ENCODE data around the gene ADCY3.

Gene ADCY3

GRCh38 chr2:24920098-24920808, at the start of gene ADCY3:
Gene ADCY3 (minus strand): TSS chr2:24920237. CDS start chr2:24918987, 1,250 bp downstream.
- peak; percentile 37 to 49 for DNase-seq

- DNase-seq = no peak
Observed at GRCh38 chr2:24969784-24970183, 49.7 kb upstream of the ADCY3 start.

GRCh38 chr2:24961903-24962302, 41.9 kb upstream of the ADCY3 start:
- DNase-seq = no peak

- no peak for DNase-seq
Observed at GRCh38 chr2:24959761-24960160, 39.7 kb upstream of the ADCY3 start.

- no peak for DNase-seq
Observed at GRCh38 chr2:24958411-24958935, 38.4 kb upstream of the ADCY3 start.

GRCh38 chr2:24957976-24958375, 37.9 kb upstream of the ADCY3 start:
- DNase-seq = no peak

GRCh38 chr2:24957221-24957620, 37.2 kb upstream of the ADCY3 start:
- DNase-seq = no peak

- no peak for DNase-seq
Observed at GRCh38 chr2:24955921-24956320, 35.9 kb upstream of the ADCY3 start.

- no peak for DNase-seq
Observed at GRCh38 chr2:24955232-24955631, 35.2 kb upstream of the ADCY3 start.

- DNase-seq = no peak
Observed at GRCh38 chr2:24950102-24950501, 30.1 kb upstream of the ADCY3 start.

GRCh38 chr2:24948506-24948905, 28.5 kb upstream of the ADCY3 start:
- no peak for DNase-seq

- DNase-seq = no peak
Observed at GRCh38 chr2:24947561-24948157, 27.6 kb upstream of the ADCY3 start.

GRCh38 chr2:24945907-24946306, 25.9 kb upstream of the ADCY3 start:
- DNase-seq = no peak

- DNase-seq = no peak
Observed at GRCh38 chr2:24943427-24944053, 23.5 kb upstream of the ADCY3 start.

GRCh38 chr2:24939353-24939752, 19.3 kb upstream of the ADCY3 start:
- DNase-seq = no peak

GRCh38 chr2:24937236-24937635, 17.2 kb upstream of the ADCY3 start:
- DNase-seq = no peak

- no peak for DNase-seq
Observed at GRCh38 chr2:24935145-24935544, 15.1 kb upstream of the ADCY3 start.

GRCh38 chr2:24932715-24933114, 12.7 kb upstream of the ADCY3 start:
- DNase-seq = no peak

- DNase-seq = peak; percentile 51 to 63
Observed at GRCh38 chr2:24930768-24931167, 10.7 kb upstream of the ADCY3 start.

GRCh38 chr2:24929230-24929629, 9.2 kb upstream of the ADCY3 start:
- DNase-seq = peak in 1 of 2 experiments; percentile 8

- no peak for DNase-seq
Observed at GRCh38 chr2:24928036-24928435, 8.0 kb upstream of the ADCY3 start.

- DNase-seq = no peak
Observed at GRCh38 chr2:24926602-24927252, 6.7 kb upstream of the ADCY3 start.

- no peak for DNase-seq
Observed at GRCh38 chr2:24926220-24926601, 6.2 kb upstream of the ADCY3 start.

GRCh38 chr2:24925815-24926214, 5.8 kb upstream of the ADCY3 start:
- DNase-seq = no peak
